DMS153 (cell line): ENCODE measurements around the gene INPP5A.
A peak's percentile ranks its signal among the peaks of the same experiment; 100 is the strongest.
"Not testable (repeated sequence)": the region's sequence is repeated elsewhere in the genome, so short reads cannot be mapped to it uniquely, and the experiment has no call there.

Experiments
- DNase-seq: peaks from one replicate; lab custom pipeline; 2025; lab: John Stamatoyannopoulos, UW

The INPP5A gene

DNA sequence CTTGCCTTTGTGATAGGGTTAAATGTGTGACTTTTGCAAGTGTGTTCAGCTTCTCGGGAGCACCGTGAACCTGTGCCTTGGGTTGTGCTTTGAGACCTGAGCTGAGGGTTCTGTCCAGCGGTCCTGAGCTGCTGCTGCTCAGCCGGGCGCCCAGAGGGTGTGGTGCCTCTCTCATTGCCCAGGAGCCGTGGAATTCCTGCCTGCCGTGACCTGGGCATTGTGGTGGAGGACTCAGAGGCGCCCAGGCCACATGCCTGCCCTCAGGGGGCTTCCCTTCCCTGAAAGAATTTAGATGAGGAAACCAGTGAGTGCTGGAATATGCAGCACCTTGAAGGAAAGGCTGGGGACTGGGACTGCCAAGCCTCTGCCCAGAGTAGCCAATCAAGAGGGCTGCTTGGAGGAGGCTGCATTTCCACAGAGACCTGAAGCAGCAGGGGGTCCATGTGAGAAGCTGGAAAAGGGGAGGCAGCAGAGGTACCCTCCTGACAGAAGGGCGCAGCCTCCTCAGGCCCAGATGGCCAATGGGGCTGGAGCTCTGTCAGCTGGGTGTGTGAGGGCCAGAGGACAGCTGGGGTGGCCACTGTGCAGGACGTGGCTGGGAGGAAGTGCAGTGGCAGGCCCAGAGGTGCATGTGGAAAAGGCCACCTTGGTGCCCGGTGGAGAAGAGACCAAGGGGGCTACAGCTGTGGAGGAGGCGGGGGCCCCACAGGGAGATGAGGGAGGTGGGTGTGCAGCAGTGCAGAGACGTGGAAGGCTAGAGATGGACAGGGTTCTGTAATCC lies 141.0 kb downstream of the INPP5A start:
- DNase-seq = no peak

DNA sequence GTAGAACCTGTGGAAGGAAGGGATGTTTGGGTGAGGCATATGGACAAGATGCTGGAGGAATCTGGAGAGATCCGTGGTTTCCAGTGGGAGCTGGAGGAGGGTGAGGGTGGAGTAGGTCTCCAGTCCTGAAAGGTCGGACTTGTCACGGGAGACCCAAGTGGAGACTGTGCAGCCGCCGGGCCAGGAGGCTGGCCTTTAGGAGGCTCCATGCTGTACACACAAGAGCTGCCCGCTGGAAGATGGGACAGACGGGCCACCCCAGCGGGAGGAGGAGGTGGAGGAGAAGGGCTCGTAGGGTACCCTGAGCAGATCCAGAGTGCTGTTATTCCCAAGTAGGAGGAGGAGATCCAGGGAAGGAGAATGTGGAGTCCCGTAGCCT lies 141.6 kb downstream of the INPP5A start:
- no peak for DNase-seq

DNA sequence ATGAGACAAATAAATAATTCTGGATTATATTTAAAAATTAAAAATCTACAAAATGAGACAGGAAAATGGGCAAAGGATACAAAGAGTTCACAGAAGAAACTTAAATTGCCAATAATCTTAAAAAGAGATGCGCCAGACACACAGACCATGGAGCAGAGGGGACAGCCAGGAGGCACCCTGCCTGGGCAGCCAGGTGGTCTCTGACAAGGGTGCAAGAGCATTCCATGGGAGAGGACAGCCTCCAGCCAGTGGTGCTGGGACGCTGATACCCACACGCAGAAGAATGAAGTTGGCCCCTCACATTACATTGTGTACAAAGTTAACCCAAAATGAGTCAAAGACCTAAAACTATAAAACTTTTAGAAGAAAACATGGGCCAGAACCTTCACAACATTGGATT lies 142.1 kb downstream of the INPP5A start:
- no peak for DNase-seq

DNA sequence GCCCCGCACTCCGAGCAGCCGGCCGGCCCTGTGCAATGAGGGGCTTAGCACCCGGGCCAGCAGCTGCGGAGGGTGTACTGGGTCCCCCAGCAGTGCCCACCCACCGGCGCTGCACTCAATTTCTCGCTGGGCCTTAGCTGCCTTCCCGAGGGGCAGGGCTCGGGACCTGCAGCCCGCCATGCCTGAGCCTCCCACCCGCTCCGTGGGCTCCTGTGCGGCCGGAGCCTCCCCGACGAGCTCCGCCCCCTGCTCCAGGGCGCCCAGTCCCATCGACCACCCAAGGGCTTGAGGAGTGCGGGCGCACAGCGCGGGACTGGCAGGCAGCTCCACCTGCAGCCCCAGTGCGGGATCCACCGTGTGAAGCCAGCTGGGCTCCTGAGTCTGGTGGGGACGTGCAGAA lies 143.2 kb downstream of the INPP5A start:
- DNase-seq = not testable (repeated sequence)

GRCh38 chr10:132681858-132682755 lies 144.5 kb downstream of the INPP5A start:
- DNase-seq = no peak

GRCh38 chr10:132684164-132684891 lies 146.7 kb downstream of the INPP5A start:
- DNase-seq = no peak

GRCh38 chr10:132685101-132685891 lies 147.7 kb downstream of the INPP5A start:
- DNase-seq = peak; percentile 48

GRCh38 chr10:132685921-132686680 lies 148.5 kb downstream of the INPP5A start:
- no peak for DNase-seq

DNA sequence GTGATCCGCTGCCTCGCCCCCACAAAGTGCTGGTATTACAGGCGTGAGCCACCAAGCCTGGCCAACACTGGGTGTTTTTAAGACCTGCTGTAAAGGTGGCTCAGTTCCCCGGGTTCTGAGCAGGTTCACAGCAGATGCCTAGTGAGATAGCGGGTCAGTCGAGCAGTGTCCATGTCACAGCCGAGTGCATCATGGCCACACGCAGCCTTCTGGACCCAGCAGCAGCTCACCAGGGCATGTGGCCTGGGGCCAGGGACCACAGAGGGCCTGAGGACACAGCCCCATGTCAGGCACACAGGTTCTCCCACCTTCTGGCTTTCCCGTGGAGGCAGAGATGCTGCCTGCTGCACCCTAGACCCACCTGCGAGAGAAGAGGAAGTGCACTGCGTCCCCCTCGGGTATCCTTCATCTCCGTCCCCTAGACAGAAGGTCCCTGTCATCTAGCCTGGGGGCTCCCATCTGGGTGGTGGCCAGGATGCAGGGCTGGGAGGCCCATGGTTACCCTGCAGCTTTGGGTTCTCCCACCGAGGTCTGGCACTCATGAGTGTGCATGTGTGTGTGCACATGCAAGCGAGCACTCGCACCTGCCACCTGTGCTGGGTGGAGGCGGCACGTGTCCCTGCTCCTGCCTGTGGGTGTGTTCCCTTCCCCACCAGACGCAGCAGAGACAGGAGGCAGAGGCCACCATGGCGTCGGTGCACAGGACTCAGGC lies 149.8 kb downstream of the INPP5A start:
- DNase-seq = no peak

DNA sequence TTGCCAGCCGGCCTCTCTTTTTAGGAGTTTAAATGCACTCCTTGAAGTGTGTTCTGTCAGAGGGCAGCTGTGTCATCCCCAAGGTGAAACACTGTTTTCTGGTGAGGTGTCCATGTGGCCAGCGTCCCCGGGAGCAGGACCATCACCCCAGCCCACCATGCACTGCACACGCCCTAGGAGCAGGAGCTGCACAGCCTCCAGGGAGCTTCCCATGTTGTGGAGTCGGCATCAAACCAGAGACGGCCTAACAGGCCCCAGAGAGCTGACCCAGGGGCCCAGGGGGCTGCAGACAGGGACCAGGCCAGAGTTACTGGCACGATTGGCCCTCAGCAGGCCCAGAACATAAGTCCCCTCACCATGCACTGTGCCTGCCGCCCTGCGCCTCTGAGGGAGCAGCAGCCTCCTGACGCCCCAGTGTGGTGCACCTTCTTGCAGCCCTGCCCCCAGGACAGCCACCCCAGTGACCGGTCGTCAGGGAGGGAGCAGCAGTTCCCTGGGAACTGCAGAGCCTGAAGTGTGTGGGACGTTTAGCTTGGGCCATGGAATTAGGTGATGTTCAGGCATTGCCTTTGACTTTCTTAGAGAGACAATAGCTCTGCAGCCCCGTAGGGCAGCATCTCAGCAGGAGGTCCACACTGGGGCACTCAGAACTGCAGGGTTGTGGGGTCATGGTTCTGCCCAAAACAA lies 150.4 kb downstream of the INPP5A start:
- no peak for DNase-seq

DNA sequence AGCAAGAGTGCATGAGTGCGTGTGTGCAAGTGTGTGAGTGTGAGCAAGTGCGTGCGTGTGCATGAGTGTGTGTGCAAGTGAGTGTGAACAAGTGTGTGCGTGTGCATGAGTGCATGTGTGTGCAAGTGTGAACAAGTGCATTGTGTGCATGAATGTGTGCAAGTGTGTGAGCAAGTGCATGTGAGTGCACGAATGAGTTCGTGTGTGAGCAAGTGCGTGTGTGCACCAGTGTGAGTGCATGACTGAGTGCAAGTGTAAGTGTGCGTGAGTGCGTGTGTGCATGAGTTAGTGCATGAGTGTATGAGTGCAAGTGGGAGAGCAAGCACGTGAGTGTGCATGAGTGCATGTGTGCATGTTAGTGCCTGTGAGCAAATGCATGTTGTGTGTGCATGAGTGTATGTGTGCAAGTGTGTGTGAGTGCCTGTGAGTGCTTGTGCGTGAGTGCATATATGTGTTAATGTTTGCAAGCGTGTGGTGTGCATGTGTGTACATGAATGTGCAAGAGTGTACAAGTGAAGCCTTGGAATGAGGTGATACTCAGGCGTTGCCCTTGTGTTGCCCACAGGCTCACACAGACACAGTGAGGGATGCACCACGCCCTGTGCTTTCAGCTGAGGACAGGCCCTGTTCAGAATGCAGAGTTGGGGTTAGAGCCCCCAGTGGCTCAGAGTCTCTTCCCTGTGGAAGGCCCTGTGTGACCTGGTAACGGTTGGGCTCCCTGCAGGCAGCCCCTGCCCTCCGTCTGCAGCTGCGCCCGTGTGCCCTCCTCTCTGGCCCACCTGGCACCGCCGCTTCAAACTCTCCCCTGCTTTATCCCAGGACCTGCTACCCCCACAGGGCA lies 151.2 kb downstream of the INPP5A start:
- DNase-seq = no peak

GRCh38 chr10:132689721-132690360 lies 152.3 kb downstream of the INPP5A start:
- no peak for DNase-seq

DNA sequence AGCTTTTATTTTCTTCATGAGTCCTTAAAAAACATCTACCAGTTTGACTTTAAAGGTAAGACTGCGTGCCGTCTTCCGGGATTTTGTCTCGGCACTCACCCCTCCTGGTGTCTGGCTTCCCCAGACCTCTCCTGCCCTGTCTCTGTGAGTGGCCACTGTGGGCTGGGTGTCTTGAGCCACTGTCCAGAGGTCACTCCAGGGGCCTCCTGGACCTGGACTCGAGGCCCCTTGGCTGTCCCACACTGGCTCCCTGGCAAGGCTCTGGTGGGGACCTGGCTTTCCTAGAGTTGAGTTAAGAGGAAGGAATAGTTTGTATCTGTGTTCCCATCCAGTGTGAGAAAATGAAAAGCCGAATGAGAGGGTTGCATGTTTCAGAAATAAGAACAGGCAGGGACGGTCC lies 152.8 kb downstream of the INPP5A start:
- no peak for DNase-seq

GRCh38 chr10:132690821-132691610 lies 153.4 kb downstream of the INPP5A start:
- DNase-seq = no peak

- no peak for DNase-seq
Measured at GRCh38 chr10:132691711-132692153, 154.1 kb downstream of the INPP5A start.

- DNase-seq = no peak
Measured at GRCh38 chr10:132692311-132692710, 154.7 kb downstream of the INPP5A start.

DNA sequence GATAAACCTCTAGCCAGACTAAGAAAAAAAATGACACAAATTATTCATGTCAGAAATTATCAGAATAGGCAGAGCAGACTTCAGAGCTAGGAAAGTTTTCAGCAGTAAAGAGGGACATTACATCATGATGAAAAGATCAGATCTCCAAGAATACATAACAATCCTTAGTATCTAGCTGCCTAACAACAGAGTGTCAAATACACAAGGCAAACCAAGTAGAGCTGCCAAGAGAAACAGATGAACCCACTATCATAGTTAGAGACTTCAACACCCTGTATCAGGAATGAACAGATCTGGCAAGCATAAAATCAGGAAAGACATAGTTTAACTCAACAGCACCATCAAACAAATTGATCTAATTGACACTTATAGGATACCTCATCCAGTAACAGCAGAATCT lies 156.1 kb downstream of the INPP5A start:
- DNase-seq = no peak
